HG03139 (cell line): ENCODE data around the gene IFNL3.
A peak's percentile ranks its signal among the peaks of the same experiment; 100 is the strongest.
"Not testable (repeated sequence)": the region's sequence is repeated elsewhere in the genome, so short reads cannot be mapped to it uniquely, and the experiment has no call there.

Experiments
- ATAC-seq: cut with Tn5 transposase; IDR thresholded peaks from one replicate; pipeline ENCODE4 v1.9.1; 2021; ENCODE audit not compliant: unreplicated experiment

IFNL3 gene

DNA sequence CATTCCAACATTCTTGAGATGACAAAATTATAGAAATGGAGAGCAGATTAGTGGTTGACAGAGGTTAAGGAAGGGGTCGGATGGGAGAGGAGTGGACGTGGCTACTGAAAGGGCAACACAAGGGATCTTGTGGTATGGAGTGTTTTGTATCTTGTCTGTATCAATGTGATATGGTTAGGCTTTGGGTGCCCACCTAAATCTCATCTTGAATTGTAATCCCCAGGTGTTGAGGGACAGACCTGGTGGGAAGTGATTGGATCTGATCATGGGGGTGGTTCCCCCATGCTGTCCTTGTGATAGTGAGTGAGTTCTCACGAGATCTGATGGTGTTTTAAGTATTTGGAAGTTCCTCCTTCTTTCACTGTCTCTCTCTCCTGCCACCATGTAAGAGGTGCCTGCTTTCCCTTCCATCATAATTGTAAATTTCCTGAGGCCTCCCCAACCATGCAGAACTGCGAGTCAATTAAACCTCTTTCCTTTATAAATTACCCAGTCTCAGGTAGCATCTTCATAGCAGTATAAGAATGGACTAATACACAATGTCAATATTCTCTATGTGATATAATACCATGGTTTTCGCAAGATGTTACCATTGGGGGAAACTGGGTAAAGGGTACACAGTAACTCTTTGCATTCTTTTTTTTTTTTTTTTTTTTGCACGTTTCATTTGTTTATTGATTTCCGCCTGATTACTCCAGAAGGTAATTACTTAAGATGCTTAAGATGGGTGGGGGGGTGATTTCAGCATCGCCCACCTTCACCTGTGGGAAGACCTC is 8.8 kb upstream of the IFNL3 start:
- no peak for ATAC-seq

DNA sequence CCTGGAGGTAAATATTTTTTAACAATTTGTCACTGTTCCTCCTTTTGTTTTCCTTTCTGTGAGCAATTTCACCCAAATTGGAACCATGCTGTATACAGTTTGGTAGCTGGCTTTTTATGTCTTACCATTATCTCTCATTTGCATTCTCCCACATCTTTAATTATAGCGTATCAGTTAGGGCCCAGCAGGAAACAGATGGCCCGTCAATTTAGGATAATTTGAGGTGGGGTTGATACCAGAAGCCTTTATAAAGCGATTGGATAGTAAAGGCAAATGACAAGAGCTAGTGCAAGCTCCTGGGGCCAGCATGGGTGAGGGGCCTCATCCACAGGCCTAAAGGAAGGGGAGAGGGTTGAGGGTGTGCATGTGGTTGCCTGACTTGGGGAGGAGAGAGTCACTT is 7.7 kb upstream of the IFNL3 start:
- no peak for ATAC-seq

DNA sequence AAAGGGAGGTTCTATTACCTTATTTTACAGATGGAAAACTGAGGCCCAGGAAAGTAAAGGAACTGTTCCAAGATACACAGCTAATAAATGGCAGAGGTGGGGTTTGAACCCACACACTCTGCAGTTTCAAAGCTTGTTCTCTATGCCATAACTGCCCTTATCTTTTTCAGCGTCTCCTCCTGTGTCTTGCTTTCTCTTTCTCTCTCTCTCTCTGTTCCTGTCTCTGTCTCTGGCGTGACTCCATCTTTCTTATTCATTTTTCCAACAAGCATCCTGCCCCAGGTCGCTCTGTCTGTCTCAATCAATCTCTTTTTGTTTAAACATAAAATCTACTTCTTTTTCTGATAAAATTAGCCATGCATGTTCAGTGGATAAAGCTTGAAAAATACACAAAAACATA is 7.0 kb upstream of the IFNL3 start:
- ATAC-seq, result no peak

DNA sequence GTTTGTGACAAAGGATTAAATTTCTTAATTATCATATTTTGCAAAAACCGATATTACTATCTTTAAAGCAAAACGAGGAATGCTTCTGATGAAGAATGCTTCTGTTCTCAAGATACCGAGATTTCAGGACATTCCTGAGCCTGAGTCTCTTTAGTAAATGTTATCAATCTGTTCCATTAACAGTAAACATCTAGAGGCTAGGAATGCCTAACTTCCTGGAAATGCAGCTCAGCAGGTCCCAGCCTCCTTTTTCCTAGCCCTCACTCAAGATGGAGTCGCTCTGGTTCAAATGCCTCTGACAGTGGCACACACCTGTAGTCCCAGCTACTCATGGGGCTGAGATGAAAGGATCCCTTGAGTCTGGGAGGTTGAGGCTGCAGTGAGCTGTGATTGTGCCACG is 6.3 kb upstream of the IFNL3 start:
- no peak for ATAC-seq

DNA sequence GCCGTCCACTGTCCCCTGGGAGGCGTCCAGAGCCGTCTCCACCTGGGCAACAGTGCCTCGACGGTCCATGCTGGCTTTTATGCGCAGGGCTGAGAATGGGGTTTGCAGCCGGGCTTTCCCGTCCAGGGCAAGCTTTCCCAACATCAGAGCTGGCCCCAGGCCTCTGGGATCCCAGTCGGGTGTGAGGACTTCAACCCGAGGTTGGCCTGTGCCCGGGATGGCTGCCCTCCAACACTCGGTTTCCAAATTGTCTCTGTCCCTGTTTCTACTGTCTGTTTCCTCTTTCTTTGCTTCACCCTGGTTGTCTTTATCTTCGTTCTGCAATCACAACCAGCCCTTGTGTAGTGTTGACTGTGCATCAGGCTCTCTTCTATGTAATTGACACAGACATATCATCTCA is 4.0 kb upstream of the IFNL3 start, which contains the start of gene IFNL4:
Gene IFNL4 (minus strand): TSS at position 51 of the 400 bp plus-strand sequence.
- ATAC-seq, result no peak

DNA sequence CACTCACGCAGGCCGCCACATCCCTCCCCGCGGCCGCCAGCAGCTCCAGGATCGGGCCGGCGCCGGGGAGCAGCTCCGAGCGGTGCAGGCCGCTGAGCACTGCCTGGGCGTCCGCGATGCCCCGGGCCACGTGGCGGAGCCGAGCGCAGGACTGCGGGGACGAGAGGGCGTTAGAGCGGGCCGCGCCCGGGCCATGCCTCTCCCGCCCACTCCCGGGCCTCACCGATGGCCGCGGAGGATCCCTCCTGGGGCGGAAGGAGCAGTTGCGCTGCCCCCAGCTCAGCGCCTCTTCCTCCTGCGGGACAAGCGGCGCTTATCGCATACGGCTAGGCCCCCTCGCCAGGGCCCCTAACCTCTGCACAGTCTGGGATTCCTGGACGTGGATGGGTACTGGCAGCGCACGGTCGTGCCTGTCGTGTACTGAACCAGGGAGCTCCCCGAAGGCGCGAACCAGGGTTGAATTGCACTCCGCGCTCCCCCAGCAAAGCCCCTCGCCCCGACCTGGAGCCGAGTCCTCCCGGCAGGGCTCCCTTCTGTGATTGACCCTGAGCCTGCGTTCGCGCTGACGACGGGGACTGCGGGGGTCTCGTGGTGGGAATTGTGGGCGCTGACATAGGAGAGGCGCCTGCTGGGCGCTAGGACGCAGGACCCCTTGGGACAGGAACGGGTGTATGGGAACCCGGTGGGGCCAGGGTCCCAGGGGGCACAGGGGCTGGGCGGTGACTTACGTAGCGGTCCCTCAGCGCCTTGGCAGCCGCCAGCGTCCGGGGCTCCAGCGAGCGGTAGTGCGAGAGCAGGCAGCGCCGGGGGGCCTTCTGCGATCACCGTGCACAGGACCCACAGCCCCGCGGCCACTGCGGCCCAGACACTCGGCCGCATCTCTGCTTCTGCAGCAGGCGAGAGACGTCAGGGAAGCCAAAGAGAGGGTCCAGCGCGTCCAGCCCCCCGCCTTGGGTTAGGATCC is 3.2 kb upstream of the IFNL3 start:
- no peak for ATAC-seq

DNA sequence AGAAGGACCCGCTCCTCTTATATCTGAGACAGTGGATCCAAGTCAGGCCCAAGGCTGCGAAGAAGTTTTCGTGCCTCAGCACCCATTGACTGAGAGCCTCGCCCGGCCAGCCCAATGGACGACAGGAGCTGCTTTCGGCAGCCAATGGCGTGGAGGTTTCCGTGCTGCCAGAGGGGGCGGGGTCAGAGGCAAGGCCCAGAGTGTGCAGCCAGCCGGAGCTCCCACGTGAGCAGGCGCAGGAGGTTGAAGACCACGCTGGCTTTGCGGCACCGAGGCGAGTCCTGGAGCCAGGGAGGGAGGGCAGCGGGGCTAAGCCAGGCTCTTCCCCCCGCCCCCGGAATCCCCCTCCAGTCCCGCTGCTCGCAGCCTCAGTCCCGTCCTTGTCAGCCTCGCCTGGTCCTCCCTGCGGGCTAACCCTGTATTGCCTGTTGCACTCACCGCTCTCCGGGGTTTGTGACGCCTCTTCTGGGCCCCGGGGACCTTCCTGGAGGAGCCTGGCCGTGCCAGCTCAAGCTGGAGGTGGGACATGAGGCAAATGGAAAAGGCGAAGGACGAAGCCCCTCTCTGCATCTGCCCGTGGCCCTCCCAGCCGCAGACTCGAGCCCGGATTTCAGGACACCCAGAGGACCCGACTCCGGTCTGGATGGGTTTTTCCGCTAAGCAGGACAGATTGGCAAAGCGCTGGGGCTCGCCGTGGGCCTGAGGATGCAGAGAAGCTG is 2.3 kb upstream of the IFNL3 start:
- no peak for ATAC-seq

DNA sequence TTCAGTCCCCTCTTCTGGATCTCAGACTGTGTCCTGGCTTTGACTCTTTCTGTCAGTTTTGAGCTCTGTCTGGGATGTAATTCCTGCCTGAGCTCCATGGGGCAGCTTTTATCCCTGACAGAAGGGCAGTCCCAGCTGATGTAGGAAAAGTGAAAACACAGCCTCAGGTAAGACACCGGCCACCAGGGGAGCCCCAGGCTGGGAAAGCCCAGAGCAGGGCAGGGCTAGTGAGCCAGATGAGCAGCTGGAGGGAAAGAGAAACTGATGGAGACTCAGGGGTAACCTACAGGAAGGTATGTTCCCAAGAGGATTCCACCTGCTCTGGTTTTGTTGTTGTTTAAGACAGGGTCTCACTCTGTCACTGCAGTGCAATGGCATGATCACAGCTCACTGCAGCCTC is 360 bp upstream of the IFNL3 start:
- ATAC-seq, result not testable (repeated sequence)

DNA sequence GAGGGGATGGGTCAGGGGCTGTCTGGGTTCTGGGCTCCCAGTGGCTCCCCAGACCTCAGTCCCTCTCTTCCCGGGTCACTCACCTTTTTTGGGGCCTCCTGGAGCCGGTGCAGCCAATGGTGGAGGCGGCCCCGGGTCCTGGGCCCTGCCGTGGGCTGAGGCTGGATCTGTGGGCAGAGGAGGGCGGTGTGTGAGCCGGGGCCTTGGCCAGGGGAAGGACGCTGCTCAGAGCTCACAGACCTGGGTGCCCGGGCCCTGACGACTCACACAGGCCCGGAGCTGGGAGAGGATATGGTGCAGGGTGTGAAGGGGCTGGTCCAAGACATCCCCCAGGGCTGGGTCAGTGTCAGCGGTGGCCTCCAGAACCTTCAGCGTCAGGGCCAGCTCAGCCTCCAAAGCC is 1.1 kb downstream of the IFNL3 start:
- ATAC-seq, result not testable (repeated sequence)

DNA sequence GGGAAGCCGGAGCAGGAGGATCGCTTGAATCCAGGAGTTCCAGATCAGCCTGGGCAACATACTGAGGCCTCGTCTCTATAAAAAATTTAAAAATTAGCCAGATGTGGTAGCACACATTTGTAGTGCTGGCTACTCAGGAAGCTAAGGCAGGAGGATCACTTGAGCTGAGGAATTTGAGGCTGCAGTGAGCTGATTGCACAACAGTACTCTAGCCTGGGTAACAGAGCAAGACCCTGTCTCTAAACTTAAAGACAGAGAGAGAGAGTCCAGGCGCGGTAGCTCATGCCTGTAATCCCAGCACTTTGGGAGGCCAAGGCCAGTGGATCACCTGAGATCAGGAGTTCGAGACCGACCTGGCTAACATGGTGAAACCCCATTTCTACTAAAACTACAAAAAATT is 4.4 kb downstream of the IFNL3 start:
- ATAC-seq, result no peak

DNA sequence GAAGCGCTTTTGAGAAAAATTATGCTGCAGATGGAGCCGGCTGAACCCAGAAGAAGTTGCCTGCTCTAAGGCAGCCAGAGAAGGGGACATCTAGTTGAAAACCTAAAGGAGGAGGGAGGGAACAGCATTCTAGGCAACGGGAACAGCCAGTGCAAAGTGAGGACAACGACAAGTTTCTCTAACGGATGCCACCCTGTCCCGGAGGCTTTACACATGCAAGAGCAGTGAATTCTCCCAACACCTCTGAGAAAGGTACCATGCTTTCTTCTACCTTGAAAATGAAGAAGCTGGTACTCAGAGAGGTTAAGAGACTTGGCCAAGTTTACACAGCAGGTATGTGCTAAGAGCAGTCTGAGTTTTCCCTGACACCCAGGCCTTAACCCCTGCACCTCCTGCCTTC is 5.9 kb downstream of the IFNL3 start:
- no peak for ATAC-seq

DNA sequence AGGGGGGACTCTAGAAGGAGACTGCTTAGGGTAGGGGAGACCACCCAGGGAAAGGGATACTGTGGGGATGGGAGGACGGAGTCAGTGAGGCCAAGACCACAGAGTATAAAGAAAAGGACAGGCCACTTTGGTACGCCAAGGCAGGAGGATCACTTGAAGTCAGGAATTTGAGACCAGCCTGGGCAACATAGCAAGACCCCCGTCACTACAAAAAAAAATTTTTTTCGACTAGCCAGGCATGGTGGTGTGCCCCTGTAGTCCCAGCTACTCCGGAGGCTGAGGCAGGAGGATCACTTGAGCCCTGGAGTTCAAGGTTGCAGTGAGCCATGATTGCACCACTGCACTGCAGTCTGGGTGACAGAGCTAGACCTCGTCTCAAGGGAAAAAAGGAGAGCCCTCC is 6.6 kb downstream of the IFNL3 start:
- no peak for ATAC-seq

DNA sequence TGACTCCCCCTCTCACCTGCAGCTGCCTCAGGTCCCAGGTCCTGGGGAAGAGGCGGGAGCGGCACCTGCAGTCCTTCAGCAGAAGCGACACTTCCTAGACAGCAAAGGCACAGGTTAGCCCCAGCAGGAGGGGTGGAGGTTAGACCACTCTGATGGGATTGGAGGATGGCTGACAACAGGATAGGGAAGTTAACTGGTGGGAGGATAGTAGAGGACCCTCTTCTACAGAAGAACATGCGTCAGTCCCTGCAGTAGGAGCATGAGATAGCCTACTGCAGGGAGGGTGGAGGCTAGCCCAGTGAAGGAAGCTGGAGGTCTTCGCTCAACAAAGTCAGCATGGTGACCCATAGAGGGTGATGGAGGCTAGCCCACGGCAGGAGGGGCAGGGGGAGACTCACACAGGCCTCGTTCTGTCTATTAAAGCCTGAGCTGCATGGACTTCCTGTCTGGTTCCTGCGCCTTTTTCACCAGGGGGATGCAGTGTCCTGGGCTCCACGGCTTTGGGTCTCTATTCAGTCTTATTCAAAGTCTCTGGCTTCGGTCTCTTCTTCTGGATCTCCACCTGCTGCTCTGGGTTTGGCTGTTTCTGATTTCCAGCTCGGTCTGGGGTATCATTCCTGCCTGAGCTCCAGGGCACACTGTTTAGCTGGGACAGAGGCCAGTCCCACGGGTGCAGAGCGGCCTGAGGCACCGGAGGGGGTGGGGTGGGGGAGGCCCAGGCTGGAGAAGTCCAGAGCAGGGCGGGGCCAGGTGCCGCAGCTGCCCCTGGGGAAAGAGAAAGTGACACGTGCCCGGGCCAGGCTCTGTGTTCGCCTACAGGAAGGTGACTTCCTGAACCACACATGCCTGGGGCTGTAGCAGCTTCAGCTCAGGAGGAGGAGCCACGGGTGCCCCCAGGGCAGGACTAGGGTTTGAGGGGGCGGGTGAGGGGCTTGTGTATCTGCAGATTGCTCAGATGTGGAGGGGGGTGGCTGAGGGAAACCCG is 7.3 kb downstream of the IFNL3 start:
- ATAC-seq, result peak; percentile 71

DNA sequence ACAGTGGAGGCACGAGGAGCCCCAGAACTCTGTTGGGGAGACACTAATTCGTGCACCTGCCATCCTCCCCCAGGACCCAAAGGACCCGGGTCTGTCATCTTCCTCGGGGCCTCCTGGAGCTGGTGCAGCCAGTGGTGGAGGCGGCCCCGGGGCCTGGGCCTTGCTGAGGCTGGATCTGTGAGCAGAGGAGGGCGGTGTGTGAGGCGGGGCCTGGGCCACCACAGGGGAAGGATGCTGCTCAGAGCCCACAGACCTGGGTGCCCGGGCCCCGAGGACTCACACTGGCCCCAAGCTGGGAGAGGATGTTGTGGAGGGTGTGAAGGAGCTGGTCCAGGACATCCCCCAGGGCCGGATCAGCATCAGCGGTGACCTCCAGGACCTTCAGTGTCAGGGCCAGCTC is 8.3 kb downstream of the IFNL3 start:
- no peak for ATAC-seq

DNA sequence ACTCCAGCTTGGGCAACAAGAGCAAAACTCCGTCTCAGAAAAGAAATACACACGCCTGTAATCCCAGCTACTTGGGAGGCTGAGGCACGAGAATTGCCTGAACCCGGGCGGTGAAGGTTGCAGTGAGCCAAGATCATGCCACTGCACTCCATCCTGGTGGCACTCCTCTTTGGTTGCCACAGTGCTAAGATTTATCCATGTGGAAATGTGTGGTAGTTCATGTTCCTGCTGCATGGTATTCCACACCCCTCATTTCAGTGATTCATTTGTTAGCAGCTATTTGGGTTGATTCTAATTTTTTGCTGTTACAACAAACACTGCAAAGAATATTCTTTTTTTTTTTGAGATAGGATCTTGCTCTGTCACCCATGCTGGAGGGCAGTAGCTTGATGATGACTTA is 12.1 kb downstream of the IFNL3 start:
- no peak for ATAC-seq

DNA sequence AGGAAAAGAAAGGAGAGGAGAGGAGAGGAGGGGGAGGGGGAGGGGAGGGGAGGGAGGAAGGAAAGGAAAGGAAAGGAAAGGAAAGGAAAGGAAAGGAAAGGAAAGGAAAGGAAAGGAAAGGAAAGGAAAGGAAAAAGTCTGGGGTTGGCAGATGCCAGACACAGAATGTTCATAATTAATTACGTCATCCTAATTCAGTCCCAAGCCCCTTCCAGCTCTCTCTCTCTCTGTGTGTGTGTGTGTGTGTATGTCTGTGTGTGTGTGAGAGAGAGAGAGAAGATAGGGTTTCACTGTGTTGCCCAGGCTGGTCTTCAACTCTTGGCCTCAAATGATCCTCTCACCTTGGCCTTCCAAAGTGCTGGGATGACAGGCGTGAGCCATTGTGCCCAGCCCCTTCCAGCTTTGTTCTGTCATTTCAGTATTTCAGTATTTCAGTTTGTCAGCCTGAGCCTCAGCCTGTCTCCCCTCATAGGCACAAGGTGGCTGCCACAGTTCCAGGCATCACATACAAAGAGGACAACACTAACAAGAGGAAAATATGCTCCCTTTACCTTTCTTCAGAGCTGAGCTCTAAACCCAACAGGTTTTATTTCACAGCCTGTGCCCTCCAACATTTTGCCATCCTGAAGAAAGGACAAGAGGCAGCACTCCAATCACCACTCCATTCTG is 14.6 kb downstream of the IFNL3 start:
- ATAC-seq, result no peak

DNA sequence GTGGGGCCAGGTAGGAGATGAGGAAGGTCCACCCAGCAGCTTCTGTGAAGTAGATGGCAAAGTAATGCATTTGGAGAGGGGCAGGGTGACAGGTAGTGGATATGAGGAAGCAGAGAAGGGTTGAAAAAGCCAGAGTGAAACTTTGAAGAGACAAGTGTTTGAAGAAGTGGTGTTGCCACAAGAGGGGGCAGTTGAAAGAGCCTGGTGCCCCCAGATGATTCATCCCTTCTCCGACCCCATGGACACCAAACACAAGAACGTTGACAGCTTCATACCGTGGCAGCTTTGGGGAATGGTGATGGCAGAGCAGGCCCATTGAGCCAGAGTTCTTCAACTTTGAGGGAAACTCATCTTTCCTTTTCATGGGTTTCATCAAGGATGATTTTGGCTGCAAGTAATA is 19.9 kb downstream of the IFNL3 start:
- ATAC-seq, result no peak

DNA sequence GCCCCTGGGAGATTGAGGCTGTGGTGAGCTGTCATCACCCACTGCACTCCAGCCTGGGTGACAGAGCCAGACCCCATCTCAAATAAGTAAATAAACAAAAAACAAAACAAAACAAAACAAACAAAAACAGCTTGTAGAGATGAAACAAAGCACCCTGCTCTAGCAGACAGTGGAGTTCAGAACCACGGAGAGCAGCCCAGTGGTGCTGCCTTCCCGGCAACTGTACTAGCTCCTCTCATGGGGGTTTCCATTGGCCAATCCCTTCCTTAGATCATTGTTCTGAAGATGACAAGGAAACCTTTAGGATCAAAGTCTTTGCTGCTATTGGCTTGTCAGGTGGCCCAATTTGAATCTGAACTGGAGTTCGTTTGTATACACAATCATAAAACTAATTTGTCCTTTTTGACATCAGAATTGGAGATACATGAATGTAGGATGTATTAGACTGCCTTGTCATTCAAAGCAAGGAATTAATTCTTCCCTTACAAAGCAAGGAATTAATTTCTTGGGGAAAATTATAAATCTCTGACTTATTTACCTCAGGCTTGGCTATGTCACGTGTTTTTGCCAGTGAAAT is 21.0 kb downstream of the IFNL3 start:
- ATAC-seq, result no peak

DNA sequence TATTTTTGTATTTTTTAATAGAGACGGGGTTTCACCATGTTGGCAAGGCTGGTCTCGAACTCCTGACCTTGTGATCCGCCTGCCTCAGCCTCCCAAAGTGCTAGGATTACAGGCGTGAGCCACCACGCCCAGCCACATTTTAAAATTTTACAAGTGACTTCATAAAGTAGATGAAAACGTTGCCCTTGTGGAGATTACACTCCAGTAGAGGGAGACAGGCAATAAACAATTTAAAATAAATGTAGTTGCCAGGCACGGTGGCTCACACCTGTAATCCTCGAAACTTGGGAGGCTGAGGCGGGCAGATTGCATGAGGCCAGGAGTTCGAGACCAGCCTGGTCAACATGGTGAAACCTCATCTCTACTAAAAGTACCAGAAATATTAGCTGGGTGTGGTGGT is 25.7 kb downstream of the IFNL3 start:
- not testable (repeated sequence) for ATAC-seq
